Limb (tissue), 2 donors: ENCODE measurements around the gene TP53INP2.
"Not testable (repeated sequence)": the region's sequence is repeated elsewhere in the genome, so short reads cannot be mapped to it uniquely, and the experiment has no call there.

Source experiments
- DNase-seq, 2 donors: peaks; one replicate each; pipeline ENCODE4 v3.0.0-alpha.2; 2016; ENCODE audit errors: extremely low spot score in 2 of 2

TP53INP2 gene

DNA sequence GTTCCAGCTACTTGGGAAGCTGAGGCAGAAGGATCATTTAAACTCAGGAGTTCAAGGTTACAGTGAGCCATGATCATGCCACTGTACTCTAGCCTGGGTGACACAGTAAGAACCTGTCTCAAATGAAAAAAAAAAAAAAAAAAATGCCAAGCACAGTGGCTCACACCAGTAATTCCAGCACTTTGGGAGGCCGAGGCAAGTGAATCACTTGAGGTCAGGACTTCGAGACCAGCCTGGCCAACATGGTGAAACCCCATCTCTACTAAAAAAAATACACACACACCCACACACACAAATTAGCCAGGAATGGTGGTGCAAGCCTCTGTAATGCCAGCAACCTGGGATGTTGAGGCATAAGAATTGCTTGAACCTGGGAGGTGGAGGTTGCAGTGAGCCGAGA, 18.4 kb downstream of the TP53INP2 start:
- not testable (repeated sequence) for DNase-seq

DNA sequence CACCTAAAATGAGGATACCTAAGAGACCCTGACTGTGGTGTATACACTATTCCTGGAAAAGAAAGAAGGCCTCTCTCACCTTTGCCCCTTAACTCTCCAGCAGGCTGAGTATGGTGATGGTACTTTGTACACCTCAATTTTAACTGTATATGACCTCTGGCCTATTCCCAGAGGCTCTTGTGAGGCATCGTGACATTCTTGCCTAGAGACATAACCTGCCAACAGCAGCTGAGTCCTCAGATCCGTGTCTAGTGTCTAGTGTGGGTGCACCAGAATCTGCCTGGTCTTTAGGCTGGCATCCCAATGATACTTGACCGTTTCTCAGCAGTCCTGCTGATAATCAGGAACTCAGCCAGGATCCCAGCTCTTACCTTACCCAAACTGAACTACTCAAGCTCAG, 20.0 kb downstream of the TP53INP2 start:
- no peak for DNase-seq

DNA sequence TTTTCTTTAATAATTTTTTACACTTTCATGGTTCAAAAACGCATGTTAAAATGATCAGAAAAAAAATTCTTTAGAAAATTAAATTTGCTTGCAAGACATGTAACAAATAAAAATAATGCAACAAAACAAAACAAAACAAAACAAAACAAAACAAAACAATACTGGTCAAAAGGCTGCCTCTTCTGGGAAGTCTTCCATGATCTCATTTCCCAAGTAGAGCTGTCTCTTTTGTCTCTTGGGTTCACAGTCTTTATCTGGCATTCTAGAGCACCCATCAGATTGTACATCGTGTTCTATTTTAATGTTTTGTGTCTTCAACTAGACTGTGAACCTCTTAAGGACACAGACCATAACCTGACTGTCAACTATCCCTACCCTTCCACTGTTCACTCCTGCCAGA, 25.3 kb downstream of the TP53INP2 start:
- no peak for DNase-seq

DNA sequence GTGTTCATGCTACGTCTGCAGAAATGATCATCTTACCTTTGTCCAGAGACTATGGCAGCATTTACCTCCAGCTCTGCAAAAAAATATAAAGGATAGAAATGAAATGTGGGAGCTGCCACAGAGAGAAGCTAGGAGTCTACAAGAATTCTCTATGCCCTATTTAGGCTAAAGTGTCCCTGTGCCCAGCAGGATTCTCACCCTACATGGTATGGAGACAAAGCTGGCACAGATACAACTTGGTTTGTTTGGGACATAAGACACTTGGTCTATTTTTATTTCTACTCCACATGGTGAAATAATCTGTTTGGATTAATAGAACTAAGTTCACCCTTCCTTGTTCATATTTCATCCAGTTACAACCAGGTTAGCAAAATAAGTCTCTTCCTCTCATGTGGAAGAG, 28.4 kb downstream of the TP53INP2 start:
- no peak for DNase-seq

DNA sequence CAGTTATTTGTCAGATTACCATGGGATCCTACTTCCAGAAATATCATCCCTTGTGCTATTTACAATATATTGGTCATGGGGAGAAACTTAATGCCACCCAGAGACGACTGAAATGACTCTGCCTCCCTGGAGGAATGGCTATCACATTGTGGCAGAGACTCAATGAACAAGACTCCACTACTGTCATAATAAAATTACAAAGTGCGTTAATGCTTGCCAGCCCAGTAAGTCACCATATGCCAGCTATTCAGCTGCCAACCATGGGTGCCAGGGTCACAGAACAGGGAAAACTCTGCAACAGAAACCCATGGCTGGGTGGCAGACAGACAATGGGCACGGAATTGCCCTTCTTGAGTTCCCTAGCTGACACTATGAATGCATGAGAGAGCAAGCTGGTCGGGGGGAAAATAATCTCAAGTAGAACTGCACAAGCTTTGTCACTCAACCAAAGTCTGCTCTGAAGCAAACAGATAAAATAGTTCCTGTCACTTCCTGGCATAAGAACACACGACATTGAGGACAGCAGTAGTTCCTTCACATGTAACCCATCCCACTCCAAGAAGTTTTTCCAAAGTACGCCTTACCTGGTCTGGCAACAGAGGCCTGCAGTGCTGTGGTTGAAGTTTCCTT, 32.1 kb downstream of the TP53INP2 start:
- DNase-seq = no peak

DNA sequence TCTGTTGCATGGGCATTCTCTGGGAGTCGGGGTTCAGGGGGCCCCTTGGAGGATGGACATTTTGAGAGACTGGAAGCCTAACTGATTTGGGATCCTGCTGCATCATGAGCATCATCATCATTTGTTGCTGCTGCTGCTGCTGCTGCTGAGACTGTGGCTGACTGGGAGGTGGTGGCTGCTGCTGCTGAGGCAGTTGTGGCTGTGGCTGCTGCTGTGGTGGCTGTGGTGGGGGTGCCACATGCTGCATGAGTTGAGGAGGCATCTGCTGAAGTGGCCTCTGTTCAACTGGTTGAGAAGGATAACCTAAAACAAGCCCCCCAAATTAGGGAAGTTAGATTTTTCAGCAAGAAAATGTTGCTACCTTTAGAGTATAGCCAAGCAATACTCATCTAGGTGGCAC, 38.9 kb downstream of the TP53INP2 start:
- no peak for DNase-seq

DNA sequence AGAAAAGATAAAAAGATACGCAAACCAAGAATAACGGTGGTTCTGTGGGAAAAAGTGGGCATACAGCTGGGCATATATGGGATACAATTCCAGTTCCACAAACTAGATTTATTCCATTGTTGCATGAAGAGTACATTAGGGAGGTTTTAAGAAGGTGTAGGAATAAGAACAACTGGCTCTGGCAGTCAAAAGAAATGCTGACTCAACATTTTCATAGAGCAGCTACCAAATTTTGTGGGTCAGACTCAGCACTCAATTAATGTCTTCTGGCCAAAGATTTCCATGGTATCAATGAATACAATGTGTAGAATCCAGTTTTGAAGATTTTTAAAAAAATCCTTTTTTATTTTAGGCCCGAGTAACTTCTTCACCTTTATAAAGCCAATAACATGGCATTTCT, 40.2 kb downstream of the TP53INP2 start:
- no peak for DNase-seq

DNA sequence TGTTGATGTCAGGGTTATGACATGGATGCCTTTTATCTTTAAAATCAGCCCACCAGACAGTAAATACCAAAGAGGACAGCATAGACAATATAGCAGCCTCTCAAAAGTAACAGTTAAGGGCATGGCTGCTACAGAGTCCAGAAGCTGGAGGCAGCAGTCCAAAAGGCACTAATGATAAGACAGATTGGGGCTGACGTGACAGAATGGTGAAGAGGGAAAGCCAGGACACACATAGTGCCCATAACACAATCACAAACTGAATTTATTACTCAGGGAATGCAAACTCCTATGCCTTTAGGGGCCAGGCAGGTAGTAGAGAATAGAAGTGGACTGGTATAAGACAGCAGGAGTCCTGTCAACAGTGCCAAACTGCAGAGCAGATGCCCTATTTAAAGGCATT, 40.7 kb downstream of the TP53INP2 start:
- DNase-seq = no peak

DNA sequence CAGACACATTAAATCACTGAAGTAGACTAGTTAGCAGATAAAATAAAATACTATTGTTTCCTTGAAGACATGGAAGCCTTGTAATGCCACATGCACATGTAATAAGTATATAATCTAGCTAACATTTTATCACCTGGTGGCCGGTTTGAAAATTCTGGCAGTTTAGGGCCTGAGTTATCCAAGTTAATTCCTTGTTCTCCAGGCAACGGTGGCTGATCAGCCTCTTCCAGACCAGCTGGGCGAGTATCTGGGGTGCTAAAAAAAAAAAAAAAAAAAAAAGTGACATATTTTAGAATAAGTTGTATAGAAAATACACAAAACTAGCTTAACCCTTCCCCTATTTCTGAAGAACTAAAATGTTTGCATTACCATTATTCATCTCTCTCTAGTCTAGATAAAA, 42.5 kb downstream of the TP53INP2 start:
- no peak for DNase-seq

DNA sequence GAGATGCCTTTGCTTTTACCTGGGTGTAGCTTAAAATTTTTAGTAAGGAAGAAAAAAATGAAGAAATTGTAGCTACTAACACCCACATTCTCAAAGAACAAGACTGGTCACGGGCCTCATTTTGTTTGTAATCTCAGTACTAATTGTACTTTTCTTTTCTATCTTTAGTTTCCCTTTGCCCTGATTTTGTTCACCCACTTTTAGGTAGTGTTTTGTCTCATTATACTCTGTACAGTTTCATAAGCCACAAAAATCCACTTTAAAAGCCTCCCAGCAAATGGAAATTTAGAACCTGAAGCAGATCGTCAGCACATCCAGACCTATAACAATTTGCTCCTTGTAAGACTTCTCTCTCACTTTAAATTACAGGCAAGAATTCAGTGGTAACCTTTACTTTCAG, 43.3 kb downstream of the TP53INP2 start:
- no peak for DNase-seq

DNA sequence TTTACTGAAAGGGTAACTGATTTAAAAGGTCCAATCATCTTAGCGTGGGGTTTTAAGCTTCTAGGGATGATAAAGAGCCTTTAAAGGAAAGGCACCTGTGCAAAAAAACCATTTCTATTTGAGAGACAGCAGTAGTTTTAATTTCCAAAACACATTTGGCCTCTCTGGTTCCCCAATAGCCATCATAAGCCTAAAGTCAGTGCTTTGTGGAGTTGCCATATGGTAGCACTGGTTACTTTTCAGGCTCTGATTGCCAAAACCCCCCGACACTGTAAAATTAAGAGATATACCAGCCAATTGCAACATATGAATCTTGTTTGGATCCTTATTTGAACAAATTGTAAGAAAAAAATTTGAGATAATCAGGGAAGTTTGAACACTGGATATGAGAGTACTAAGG, 44.6 kb downstream of the TP53INP2 start:
- no peak for DNase-seq

DNA sequence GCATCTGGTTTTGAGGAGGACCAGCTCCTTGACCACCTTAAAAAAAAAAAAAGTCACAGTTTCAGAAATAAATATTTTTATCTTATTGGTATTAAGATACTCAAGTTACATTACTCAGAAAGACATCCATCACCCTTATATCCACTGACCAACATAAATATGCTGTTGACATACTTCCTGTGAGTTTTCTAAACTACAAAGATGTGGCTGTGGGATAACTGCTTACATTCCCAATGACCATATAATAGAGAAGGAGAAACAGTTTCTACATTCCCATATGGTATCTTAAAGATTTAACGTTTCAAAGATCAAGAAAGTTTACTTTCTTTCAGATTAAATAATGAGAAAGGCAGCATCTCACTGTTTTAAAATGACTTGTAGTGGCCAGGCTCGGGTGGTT, 46.3 kb downstream of the TP53INP2 start:
- no peak for DNase-seq

DNA sequence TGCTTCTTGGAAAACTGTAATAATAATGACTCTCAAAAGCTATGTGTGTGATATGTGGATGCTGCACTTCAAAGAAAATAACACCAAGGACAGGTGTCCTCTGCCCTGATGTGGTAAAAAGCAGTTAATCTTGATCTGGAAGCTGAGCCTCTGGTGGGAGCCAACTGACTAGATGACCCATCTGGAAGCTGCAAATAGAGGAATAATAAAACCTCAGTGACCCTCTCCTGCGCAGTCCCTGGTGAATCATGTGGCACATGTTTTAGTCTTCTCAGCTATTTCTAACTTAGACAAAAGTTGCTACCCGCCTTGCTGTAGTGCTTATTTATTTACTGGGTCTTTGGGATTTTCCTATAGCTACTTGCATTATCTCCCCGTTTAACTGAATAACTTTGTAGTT, 47.3 kb downstream of the TP53INP2 start:
- DNase-seq = no peak

DNA sequence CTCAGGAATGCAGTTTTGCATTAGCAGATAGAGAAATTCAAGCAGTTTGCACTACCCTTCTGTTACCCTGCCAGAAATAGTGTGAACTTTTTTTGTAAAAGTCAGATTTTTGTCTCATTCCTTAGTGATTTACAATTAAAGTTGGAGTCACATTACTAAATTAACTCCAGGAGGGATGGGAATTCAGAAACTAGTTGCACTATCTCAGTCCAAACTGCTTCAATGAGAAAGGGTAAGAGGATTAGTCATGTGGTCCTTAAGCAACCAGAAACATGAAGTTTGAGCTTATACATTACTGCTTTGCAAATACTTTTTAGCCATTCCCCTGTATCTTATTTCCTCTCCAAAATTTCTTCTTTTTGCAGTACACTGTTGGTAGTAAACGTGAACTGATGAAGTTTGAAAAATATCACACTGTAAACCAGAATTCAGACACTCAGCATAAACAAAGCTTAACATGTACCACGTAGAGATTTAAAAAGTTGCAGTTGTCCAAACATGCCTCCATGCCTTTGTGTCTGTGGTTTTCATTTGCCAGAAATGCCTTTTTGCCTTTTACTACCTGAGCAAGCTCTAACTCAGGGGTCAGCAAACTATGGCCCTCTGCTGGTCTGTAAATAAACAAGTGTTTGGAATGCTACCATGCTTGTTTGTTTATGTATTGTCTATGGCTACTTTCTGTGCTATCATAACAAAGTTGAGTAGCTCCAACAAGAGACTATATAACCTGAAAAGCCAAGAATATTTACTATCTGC, 49.7 kb downstream of the TP53INP2 start:
- DNase-seq = no peak

DNA sequence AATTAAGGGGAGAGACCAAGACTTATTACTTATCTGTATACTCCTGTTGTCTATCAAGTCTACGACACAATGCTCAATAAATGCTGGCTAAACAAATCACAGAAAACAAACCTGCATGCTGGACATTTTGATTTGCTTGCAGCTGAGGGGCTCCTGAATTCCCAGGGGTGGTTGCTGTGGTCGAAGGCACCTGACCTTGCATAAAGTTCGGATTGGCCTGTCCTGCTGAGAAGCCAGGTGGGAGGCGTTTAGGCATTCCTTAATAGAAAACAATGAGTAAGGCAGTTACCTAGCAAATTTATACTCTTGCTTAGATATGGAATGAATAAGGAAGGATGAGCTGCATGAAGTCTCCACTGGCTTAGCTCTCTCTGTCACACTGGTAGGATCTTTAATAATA, 50.5 kb downstream of the TP53INP2 start:
- no peak for DNase-seq

DNA sequence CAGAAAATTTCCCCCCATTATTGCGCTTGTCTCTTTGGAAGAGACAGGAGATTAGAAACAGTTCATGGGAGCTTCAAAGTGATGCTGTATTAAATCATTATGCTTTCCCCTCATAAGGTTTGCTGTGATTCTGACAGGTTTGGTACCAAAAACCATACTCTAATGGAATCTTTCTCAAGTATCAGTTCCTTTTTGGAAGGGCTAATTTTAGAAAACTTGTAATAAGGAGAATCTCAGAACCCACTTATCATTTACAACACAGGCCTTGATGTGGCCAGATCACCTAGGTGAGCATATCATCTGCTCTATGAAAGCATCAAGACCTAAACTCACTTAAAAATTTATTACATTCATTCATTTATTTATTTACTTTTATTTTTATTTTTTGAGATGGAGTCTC, 51.2 kb downstream of the TP53INP2 start:
- DNase-seq = no peak

DNA sequence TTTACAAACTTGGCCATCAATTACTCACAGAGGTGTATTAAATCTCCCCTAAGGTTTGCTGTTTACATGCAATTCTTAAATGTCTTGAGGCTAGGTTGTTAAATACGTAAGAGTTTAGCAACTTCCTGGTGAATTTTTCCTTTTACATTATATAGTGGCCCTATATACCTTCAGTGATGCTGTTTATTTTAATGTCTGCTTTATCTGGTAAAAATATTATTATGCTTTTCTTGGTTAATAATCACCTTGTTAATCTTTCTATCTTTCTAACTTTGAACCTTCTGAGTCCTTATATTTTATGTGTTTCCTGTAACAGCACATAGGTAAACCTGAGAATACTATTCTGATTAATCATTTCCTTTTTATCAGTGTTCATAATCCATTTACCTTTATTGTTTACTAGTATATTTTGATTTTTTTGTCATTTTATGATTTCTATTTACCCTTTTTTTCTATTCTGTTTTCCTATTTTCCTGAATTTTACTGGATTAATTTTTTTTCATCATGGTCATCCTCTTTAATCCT, 57.9 kb downstream of the TP53INP2 start:
- no peak for DNase-seq
